ENCODE data around the gene FHOD1. TPM values are rescaled to one million over a fixed set of nuclear protein-coding genes. Genes with fewer than 3 reads are reported as not detected.

The FHOD1 gene
- total and polyA plus RNA-seq, 10 of the 15 experiments (the other 5 are each of a cell fraction or from before 2014, with no cell fraction given): 8.9 to 65.7 (median 18.1) TPM

DNA sequence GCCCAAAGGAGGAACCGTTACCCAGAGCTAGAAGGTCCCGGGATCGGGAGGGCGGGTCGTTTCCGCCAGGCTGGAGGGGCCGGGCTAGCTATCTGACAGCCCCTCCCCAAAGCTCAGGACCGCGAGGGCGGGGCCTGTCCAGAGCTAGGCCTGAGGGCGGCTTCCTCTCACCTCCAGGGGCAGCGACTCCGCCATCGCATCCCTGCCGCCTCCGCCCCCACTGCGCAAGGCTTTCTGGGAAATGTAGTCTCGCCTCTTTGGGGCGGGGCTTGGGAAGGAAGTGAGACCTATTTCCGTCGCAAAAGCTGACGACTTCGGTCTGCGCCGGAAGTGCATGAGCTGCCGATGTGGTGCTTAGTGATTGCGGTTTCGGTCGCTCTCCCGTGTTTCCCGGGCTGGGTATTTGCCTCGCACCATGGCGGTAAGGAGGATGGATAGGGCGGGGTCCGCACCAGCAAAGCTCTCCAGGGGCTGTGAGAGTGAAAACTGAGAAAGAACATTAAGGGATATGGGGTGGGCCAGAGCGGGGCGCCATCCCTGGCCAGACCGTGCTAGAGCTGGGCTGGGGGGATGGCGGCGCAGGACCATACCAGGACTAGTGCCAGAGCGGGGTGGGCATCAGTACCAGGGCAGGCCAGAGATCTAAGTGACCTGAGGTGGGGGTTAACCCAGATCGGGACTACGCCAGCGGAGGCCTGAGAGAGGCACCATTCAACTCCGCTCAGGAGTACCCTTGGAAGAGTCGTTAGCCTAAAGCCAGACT, 20.3 kb downstream of the FHOD1 start, which contains the start of gene TMEM208 (continued):
- no peak for TF ChIP-seq ZBED1 (IDR thresholded peaks at IDR 0.05; ENCODE audit: borderline replicate concordance)
- TF ChIP-seq PAX5 (IDR thresholded peaks at IDR 0.05; ENCODE audit: borderline replicate concordance, low read depth, low read length): peak; percentile 55; the same call in 1 of the 2 replicates
- peak; percentile 66; the same call in 1 of the 2 replicates for TF ChIP-seq GATAD2B (conservative IDR thresholded peaks at IDR 0.05; ENCODE audit: low read depth)
- TF ChIP-seq, protein P1, sequence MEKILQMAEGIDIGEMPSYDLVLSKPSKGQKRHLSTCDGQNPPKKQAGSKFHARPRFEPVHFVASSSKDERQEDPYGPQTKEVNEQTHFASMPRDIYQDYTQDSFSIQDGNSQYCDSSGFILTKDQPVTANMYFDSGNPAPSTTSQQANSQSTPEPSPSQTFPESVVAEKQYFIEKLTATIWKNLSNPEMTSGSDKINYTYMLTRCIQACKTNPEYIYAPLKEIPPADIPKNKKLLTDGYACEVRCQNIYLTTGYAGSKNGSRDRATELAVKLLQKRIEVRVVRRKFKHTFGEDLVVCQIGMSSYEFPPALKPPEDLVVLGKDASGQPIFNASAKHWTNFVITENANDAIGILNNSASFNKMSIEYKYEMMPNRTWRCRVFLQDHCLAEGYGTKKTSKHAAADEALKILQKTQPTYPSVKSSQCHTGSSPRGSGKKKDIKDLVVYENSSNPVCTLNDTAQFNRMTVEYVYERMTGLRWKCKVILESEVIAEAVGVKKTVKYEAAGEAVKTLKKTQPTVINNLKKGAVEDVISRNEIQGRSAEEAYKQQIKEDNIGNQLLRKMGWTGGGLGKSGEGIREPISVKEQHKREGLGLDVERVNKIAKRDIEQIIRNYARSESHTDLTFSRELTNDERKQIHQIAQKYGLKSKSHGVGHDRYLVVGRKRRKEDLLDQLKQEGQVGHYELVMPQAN (conservative IDR thresholded peaks at IDR 0.05): peak; percentile 95
- no peak for TF ChIP-seq BCL11A (IDR thresholded peaks at IDR 0.05; ENCODE audit: low read depth, low read length)
- TF ChIP-seq, protein P2, sequence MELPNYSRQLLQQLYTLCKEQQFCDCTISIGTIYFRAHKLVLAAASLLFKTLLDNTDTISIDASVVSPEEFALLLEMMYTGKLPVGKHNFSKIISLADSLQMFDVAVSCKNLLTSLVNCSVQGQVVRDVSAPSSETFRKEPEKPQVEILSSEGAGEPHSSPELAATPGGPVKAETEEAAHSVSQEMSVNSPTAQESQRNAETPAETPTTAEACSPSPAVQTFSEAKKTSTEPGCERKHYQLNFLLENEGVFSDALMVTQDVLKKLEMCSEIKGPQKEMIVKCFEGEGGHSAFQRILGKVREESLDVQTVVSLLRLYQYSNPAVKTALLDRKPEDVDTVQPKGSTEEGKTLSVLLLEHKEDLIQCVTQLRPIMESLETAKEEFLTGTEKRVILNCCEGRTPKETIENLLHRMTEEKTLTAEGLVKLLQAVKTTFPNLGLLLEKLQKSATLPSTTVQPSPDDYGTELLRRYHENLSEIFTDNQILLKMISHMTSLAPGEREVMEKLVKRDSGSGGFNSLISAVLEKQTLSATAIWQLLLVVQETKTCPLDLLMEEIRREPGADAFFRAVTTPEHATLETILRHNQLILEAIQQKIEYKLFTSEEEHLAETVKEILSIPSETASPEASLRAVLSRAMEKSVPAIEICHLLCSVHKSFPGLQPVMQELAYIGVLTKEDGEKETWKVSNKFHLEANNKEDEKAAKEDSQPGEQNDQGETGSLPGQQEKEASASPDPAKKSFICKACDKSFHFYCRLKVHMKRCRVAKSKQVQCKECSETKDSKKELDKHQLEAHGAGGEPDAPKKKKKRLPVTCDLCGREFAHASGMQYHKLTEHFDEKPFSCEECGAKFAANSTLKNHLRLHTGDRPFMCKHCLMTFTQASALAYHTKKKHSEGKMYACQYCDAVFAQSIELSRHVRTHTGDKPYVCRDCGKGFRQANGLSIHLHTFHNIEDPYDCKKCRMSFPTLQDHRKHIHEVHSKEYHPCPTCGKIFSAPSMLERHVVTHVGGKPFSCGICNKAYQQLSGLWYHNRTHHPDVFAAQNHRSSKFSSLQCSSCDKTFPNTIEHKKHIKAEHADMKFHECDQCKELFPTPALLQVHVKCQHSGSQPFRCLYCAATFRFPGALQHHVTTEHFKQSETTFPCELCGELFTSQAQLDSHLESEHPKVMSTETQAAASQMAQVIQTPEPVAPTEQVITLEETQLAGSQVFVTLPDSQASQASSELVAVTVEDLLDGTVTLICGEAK (IDR thresholded peaks at IDR 0.05; ENCODE audit: borderline replicate concordance): peak; percentile 99
- TF ChIP-seq, protein P3, sequence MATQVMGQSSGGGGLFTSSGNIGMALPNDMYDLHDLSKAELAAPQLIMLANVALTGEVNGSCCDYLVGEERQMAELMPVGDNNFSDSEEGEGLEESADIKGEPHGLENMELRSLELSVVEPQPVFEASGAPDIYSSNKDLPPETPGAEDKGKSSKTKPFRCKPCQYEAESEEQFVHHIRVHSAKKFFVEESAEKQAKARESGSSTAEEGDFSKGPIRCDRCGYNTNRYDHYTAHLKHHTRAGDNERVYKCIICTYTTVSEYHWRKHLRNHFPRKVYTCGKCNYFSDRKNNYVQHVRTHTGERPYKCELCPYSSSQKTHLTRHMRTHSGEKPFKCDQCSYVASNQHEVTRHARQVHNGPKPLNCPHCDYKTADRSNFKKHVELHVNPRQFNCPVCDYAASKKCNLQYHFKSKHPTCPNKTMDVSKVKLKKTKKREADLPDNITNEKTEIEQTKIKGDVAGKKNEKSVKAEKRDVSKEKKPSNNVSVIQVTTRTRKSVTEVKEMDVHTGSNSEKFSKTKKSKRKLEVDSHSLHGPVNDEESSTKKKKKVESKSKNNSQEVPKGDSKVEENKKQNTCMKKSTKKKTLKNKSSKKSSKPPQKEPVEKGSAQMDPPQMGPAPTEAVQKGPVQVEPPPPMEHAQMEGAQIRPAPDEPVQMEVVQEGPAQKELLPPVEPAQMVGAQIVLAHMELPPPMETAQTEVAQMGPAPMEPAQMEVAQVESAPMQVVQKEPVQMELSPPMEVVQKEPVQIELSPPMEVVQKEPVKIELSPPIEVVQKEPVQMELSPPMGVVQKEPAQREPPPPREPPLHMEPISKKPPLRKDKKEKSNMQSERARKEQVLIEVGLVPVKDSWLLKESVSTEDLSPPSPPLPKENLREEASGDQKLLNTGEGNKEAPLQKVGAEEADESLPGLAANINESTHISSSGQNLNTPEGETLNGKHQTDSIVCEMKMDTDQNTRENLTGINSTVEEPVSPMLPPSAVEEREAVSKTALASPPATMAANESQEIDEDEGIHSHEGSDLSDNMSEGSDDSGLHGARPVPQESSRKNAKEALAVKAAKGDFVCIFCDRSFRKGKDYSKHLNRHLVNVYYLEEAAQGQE (IDR thresholded peaks at IDR 0.05; ENCODE audit: low read depth, low read length): 0 out of 2 replicates have a peak, but pooled peaks have one; percentile 6
- no peak for TF ChIP-seq BMI1 (IDR thresholded peaks at IDR 0.05; ENCODE audit: borderline replicate concordance)
- no peak for TF ChIP-seq MTA3 (IDR thresholded peaks at IDR 0.05; ENCODE audit: borderline replicate concordance, low read length)
- TF ChIP-seq ZNF274 (IDR thresholded peaks at IDR 0.05; ENCODE audit: insufficient read depth, insufficient read length): no peak
- peak; percentile 76 to 97 for TF ChIP-seq SRF (IDR thresholded peaks at IDR 0.05; ENCODE audit: low read depth in 2 of 2, low read length in 2 of 2)
- peak; percentile 82 for TF ChIP-seq ATF7 (IDR thresholded peaks at IDR 0.05; ENCODE audit: low read depth)
- no peak for TF ChIP-seq RAD21 (IDR thresholded peaks at IDR 0.05; ENCODE audit: insufficient read depth, low read depth, low read length)
- TF ChIP-seq, protein P4, sequence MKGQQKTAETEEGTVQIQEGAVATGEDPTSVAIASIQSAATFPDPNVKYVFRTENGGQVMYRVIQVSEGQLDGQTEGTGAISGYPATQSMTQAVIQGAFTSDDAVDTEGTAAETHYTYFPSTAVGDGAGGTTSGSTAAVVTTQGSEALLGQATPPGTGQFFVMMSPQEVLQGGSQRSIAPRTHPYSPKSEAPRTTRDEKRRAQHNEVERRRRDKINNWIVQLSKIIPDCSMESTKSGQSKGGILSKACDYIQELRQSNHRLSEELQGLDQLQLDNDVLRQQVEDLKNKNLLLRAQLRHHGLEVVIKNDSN (IDR thresholded peaks at IDR 0.05; ENCODE audit: borderline replicate concordance, extremely low read length, insufficient read depth, low read depth, low read length): no peak
- TF ChIP-seq POLR2AphosphoS5 (IDR thresholded peaks at IDR 0.05; ENCODE audit: low read length): peak; percentile 92
- TF ChIP-seq PAX8 (IDR thresholded peaks at IDR 0.05): no peak
- TF ChIP-seq ZNF24 (IDR thresholded peaks at IDR 0.05): no peak
- TF ChIP-seq KLF5 (IDR thresholded peaks at IDR 0.05; ENCODE audit: partially characterized antibody): peak; percentile 91

All from GM12878 (cell line).